HG03175 (cell line): ENCODE data around the gene TBC1D2.
"Not testable (repeated sequence)": the region's sequence is repeated elsewhere in the genome, so short reads cannot be mapped to it uniquely, and the experiment has no call there.

Source experiments
- ATAC-seq: cut with Tn5 transposase; IDR thresholded peaks from one replicate; pipeline ENCODE4 v1.9.1; 2021; ENCODE audit warnings: mild to moderate bottlenecking, moderate library complexity; ENCODE audit not compliant: unreplicated experiment

TBC1D2 gene

GRCh38 chr9:98271479-98271878 is 16.0 kb upstream of the TBC1D2 start:
- ATAC-seq, result no peak

GRCh38 chr9:98270284-98270683 is 14.8 kb upstream of the TBC1D2 start:
- not testable (repeated sequence) for ATAC-seq

- ATAC-seq, result not testable (repeated sequence)
Observed at GRCh38 chr9:98269652-98270051, 14.2 kb upstream of the TBC1D2 start.

GRCh38 chr9:98267556-98267955 is 12.1 kb upstream of the TBC1D2 start:
- not testable (repeated sequence) for ATAC-seq

- ATAC-seq, result no peak
Observed at GRCh38 chr9:98264516-98264915, 9.1 kb upstream of the TBC1D2 start.

GRCh38 chr9:98263482-98264357 is 8.3 kb upstream of the TBC1D2 start:
- peak; percentile 86 for ATAC-seq

- no peak for ATAC-seq
Observed at GRCh38 chr9:98263080-98263479, 7.6 kb upstream of the TBC1D2 start.

- no peak for ATAC-seq
Observed at GRCh38 chr9:98262056-98262455, 6.6 kb upstream of the TBC1D2 start.

- no peak for ATAC-seq
Observed at GRCh38 chr9:98260635-98261034, 5.2 kb upstream of the TBC1D2 start.

- ATAC-seq, result no peak
Observed at GRCh38 chr9:98259791-98260190, 4.3 kb upstream of the TBC1D2 start.

- no peak for ATAC-seq
Observed at GRCh38 chr9:98256756-98257155, 1.3 kb upstream of the TBC1D2 start.

GRCh38 chr9:98255061-98255577 is 330 bp downstream of the TBC1D2 start:
- peak; percentile 6 for ATAC-seq

- ATAC-seq, result no peak
Observed at GRCh38 chr9:98254228-98255060, 1.0 kb downstream of the TBC1D2 start.

- no peak for ATAC-seq
Observed at GRCh38 chr9:98253565-98253964, 1.9 kb downstream of the TBC1D2 start.

- ATAC-seq, result no peak
Observed at GRCh38 chr9:98251551-98251950, 3.9 kb downstream of the TBC1D2 start.

GRCh38 chr9:98249771-98250170 is 5.7 kb downstream of the TBC1D2 start:
- no peak for ATAC-seq

- no peak for ATAC-seq
Observed at GRCh38 chr9:98248737-98249474, 6.5 kb downstream of the TBC1D2 start.

GRCh38 chr9:98247831-98248657 is 7.4 kb downstream of the TBC1D2 start:
- ATAC-seq, result no peak

GRCh38 chr9:98242426-98242825 is 13.0 kb downstream of the TBC1D2 start:
- ATAC-seq, result no peak
